Measurements from ENCODE around the gene GALNS.

The GALNS gene

GRCh38 chr16:88857728-88858339 lies 1.1 kb upstream of the GALNS start:
- DNase-seq (ENCODE audit: low read depth in 2 of 2) = peak; percentile 45 to 70

- DNase-seq (ENCODE audit: low read depth in 2 of 2) = no peak
These were observed 472 bp downstream of the GALNS start for GRCh38 chr16:88856122-88856827.

GRCh38 chr16:88855736-88856121 lies 1.0 kb downstream of the GALNS start:
- no peak for DNase-seq (ENCODE audit: low read depth in 2 of 2)

- DNase-seq (ENCODE audit: low read depth in 2 of 2) = no peak
These were observed 1.6 kb downstream of the GALNS start for GRCh38 chr16:88855176-88855575.

- DNase-seq (ENCODE audit: low read depth in 2 of 2) = no peak
These were observed 2.2 kb downstream of the GALNS start for GRCh38 chr16:88854306-88855111.

GRCh38 chr16:88853325-88853941 lies 3.3 kb downstream of the GALNS start:
- no peak for DNase-seq (ENCODE audit: low read depth in 2 of 2)

- no peak for DNase-seq (ENCODE audit: low read depth in 2 of 2)
These were observed 5.1 kb downstream of the GALNS start for GRCh38 chr16:88851616-88852015.

GRCh38 chr16:88850531-88851199 lies 6.1 kb downstream of the GALNS start:
- DNase-seq (ENCODE audit: low read depth in 2 of 2) = no peak

- no peak for DNase-seq (ENCODE audit: low read depth in 2 of 2)
These were observed 8.2 kb downstream of the GALNS start for GRCh38 chr16:88848557-88848956.

GRCh38 chr16:88847654-88848053 lies 9.1 kb downstream of the GALNS start:
- DNase-seq (ENCODE audit: low read depth in 2 of 2) = no peak

- DNase-seq (ENCODE audit: low read depth in 2 of 2) = no peak
These were observed 10.7 kb downstream of the GALNS start for GRCh38 chr16:88846088-88846487.

- DNase-seq (ENCODE audit: low read depth in 2 of 2) = no peak
These were observed 12.2 kb downstream of the GALNS start for GRCh38 chr16:88844419-88845036.

GRCh38 chr16:88843256-88843655 lies 13.5 kb downstream of the GALNS start:
- DNase-seq (ENCODE audit: low read depth in 2 of 2) = no peak

- DNase-seq (ENCODE audit: low read depth in 2 of 2) = no peak
These were observed 13.9 kb downstream of the GALNS start for GRCh38 chr16:88842806-88843205.

- no peak for DNase-seq (ENCODE audit: low read depth in 2 of 2)
These were observed 14.4 kb downstream of the GALNS start for GRCh38 chr16:88842308-88842756.

GRCh38 chr16:88841521-88842307 lies 15.0 kb downstream of the GALNS start:
- DNase-seq (ENCODE audit: low read depth in 2 of 2) = no peak

- DNase-seq (ENCODE audit: low read depth in 2 of 2) = no peak
These were observed 16.0 kb downstream of the GALNS start for GRCh38 chr16:88840600-88841215.

- no peak for DNase-seq (ENCODE audit: low read depth in 2 of 2)
These were observed 16.8 kb downstream of the GALNS start for GRCh38 chr16:88839745-88840599.

- no peak for DNase-seq (ENCODE audit: low read depth in 2 of 2)
These were observed 17.7 kb downstream of the GALNS start for GRCh38 chr16:88839026-88839529.

All from stimulated activated CD4-positive, alpha-beta T cell treated with anti-CD3 and anti-CD28 coated beads, Interleukin-12 subunit alpha, Interleukin-12 subunit beta, amount 100 ng/mL, for 24 hours (primary cell).